T follicular helper cell (primary cell): Measurements from ENCODE around the gene USP38.
"Not testable (repeated sequence)": the region's sequence is repeated elsewhere in the genome, so short reads cannot be mapped to it uniquely, and the experiment has no call there.

ENCODE experiments used
- DNase-seq: peaks from one replicate; pipeline ENCODE4 v3.0.0-alpha.2; 2020; ENCODE audit warnings: low read depth

USP38 gene

GRCh38 chr4:143262838-143263237, 78.1 kb downstream of the USP38 start:
- DNase-seq: no peak

- not testable (repeated sequence) for DNase-seq
These were observed 83.0 kb downstream of the USP38 start for GRCh38 chr4:143267690-143268089.

GRCh38 chr4:143270256-143270838, 85.6 kb downstream of the USP38 start:
- DNase-seq: no peak
